K562 (cell line): ENCODE data around the gene TESMIN. TPM values are rescaled to one million over a fixed set of nuclear protein-coding genes. Genes with fewer than 3 reads are reported as not detected.

Source experiments
- ASH1L ChIP-seq: fragments of 450-650 bp; IDR thresholded peaks from 2 replicates; pipeline ENCODE4 v1.6.1; 2018; ENCODE audit warnings: borderline replicate concordance, mild to moderate bottlenecking, low read depth; ENCODE audit not compliant: partially characterized antibody
- BRF2 ChIP-seq: IDR thresholded peaks from 3 replicates; pipeline ENCODE4 v1.6.1; 2011; ENCODE audit warnings: borderline replicate concordance, mild to moderate bottlenecking; ENCODE audit not compliant: insufficient read length, insufficient read depth
- E2F4 ChIP-seq: sonication (generic); formaldehyde crosslinking; IDR thresholded peaks from 2 replicates; pipeline ENCODE4 v1.8.0; 2022; ENCODE audit warnings: mild to moderate bottlenecking, low read depth, missing genetic modification reagents
- KDM4B ChIP-seq, 2 experiments: fragments of 450-650 bp in 1 of 2; sonication (generic) in 1 of 2; IDR thresholded peaks; 2 replicates each; pipeline ENCODE4 v1.6.1; 2016 to 2017; ENCODE audit warnings: borderline replicate concordance in 2 of 2, antibody characterized with exemption in 1 of 2, low read depth in 1 of 2, mild to moderate bottlenecking in 1 of 2
- STAT5B ChIP-seq: fragments of 250-450 bp; sonication (Bioruptor Pico); IDR thresholded peaks from 2 replicates; pipeline ENCODE4 v1.8.0; 2021; ENCODE audit warnings: mild to moderate bottlenecking, inconsistent platforms
- U2AF2 ChIP-seq: fragments of 200-400 bp; formaldehyde crosslinking; optimal IDR thresholded peaks from 2 replicates; pipeline ENCODE3; 2017; ENCODE audit warnings: low read depth, mild to moderate bottlenecking, low read length
- ZFX ChIP-seq: sonication (generic); formaldehyde crosslinking; IDR thresholded peaks from 2 replicates; pipeline ENCODE4 v1.8.0; 2022; ENCODE audit warnings: mild to moderate bottlenecking, missing genetic modification reagents, moderate library complexity
- ZNF318 ChIP-seq, 2 experiments: fragments of 450-650 bp; IDR thresholded peaks; 2 replicates each; pipeline ENCODE4 v1.6.1; 2016; ENCODE audit warnings: mild to moderate bottlenecking in 2 of 2, borderline replicate concordance in 1 of 2, low read depth in 1 of 2, moderate library complexity in 1 of 2
- polyA plus RNA-seq, 8 experiments: library from polyadenylated mRNA; depleted of rRNA in 4 of 8; stranded (reverse) in 5 of 8; unstranded in 3 of 8; fragments of >200 nt; fragmentation: Nextera tagmentation in 2 of 8; fragmentation: Illumina TruSeq in 1 of 8; extraction: Ambion mirVana in 2 of 8; extraction: Trizol in 1 of 8; gene quantifications; 2 replicates each; pipeline versions ENCODE4 v1.2.1 to v1.2.3, GENCODE V29; 2011 to 2014; ENCODE audit warnings: inconsistent platforms in 1 of 8, missing spikeins in 1 of 8
- total RNA-seq, 7 experiments: library from RNA; depleted of rRNA in 6 of 7; stranded (reverse); fragments of >200 nt in 6 of 7; fragmentation: Illumina TruSeq in 2 of 7; extraction: Trizol in 2 of 7; gene quantifications; 2 replicates each; pipeline versions ENCODE4 v1.2.1 to v1.2.3, GENCODE V29; 2011 to 2021; ENCODE audit warnings: low replicate concordance in 1 of 7

Gene TESMIN
- total and polyA plus RNA-seq, 9 of the 15 experiments (the other 6 are each of a cell fraction or from before 2014, with no cell fraction given): 8.9 to 50.5 (median 15.0) TPM

GRCh38 chr11:68741463-68741862 is 9.9 kb downstream of the TESMIN start (continued):
- no peak for TF ChIP-seq KDM4B (IDR thresholded peaks at IDR 0.05; ENCODE audit: borderline replicate concordance in 2 of 2, low read depth in 1 of 2)
- TF ChIP-seq E2F4 (CRISPR knock-in tag): no peak
- TF ChIP-seq ZFX (CRISPR knock-in tag): no peak
- TF ChIP-seq ZNF318 (IDR thresholded peaks at IDR 0.05; ENCODE audit: borderline replicate concordance in 1 of 2, low read depth in 1 of 2): no peak
- TF ChIP-seq BRF2: no peak
- no peak for TF ChIP-seq U2AF2
- TF ChIP-seq ASH1L: no peak
- TF ChIP-seq STAT5B: no peak
